IMR-90 (cell line): ENCODE measurements around the gene ATP5F1B. TPM values are rescaled to one million over a fixed set of nuclear protein-coding genes. Genes with fewer than 3 reads are reported as not detected.

Experiments used
- ATAC-seq: fragments of 200-7000 bp; cut with Tn5 transposase; 2 replicates; pipeline ENCODE4 v1.9.1; 2020; ENCODE audit warnings: low read depth, mild to moderate bottlenecking, moderate library complexity
- BruUV-seq: library from RNA; stranded (reverse); fragments of 400-500 nt; replicated peaks from 2 replicates; lab custom pipeline; 2021; lab: Mats Ljungman, UMichigan
- CTCF ChIA-PET: fragments of 300-600 bp; formaldehyde crosslinking; extraction: SDS; loops from one replicate; lab custom pipeline; 2021; ENCODE audit warnings: antibody characterized with exemption; lab: Yijun Ruan, JAX
- POLR2A ChIA-PET: fragments of 300-600 bp; sonication (Branson Sonifier 250); formaldehyde crosslinking; loops from one replicate; lab custom pipeline; 2022; ENCODE audit warnings: antibody characterized with exemption; ENCODE audit not compliant: unreplicated experiment; lab: Charles Lee
- DNase-seq: peaks from one replicate; pipeline ENCODE4 v3.0.0; 2013
- H2AFZ ChIP-seq: replicated peaks from 2 replicates; pipeline ENCODE3; 2013; ENCODE audit warnings: low read length, mild to moderate bottlenecking; ENCODE audit not compliant: poor library complexity
- H2AK5ac ChIP-seq: 2 replicates; pipeline ENCODE4 v1.6.1; 2013; ENCODE audit warnings: low read depth, low read length, inconsistent platforms
- H2AK9ac ChIP-seq: replicated peaks from 2 replicates; pipeline ENCODE3; 2013; ENCODE audit warnings: mild to moderate bottlenecking, low read depth, low read length, moderate library complexity; ENCODE audit not compliant: poor library complexity
- H2BK120ac ChIP-seq: 2 replicates; pipeline ENCODE4 v1.6.1; 2013; ENCODE audit warnings: low read depth, low read length, inconsistent platforms
- H2BK15ac ChIP-seq: 3 replicates; pipeline ENCODE4 v1.6.1; 2013; ENCODE audit warnings: low read depth, low read length, inconsistent platforms
- H2BK20ac ChIP-seq: 2 replicates; pipeline ENCODE4 v1.6.1; 2013; ENCODE audit warnings: low read depth, mild to moderate bottlenecking, inconsistent platforms, low read length, moderate library complexity
- H2BK5ac ChIP-seq: 2 replicates; pipeline ENCODE4 v1.6.1; 2013; ENCODE audit warnings: mild to moderate bottlenecking, low read depth, low read length, inconsistent platforms; ENCODE audit not compliant: poor library complexity, severe bottlenecking
- H3K14ac ChIP-seq: replicated peaks from 2 replicates; pipeline ENCODE4 v1.6.1; 2013; ENCODE audit warnings: low read depth, low read length, inconsistent platforms
- H3K18ac ChIP-seq: 2 replicates; pipeline ENCODE4 v1.6.1; 2013; ENCODE audit warnings: low read depth, low read length, control low read depth
- H3K23ac ChIP-seq: 2 replicates; pipeline ENCODE4 v1.6.1; 2013; ENCODE audit warnings: low read depth, low read length, inconsistent platforms
- H3K27ac ChIP-seq: 2 replicates; pipeline ENCODE4 v1.5.1; 2013; ENCODE audit warnings: mild to moderate bottlenecking, control low read depth, low read length; ENCODE audit not compliant: insufficient read depth
- H3K27me3 ChIP-seq: 2 replicates; pipeline ENCODE4 v1.6.1; 2013; ENCODE audit warnings: low read length; ENCODE audit not compliant: control insufficient read depth, insufficient read depth
- H3K36me3 ChIP-seq: 2 replicates; pipeline ENCODE4 v1.6.1; 2013; ENCODE audit warnings: low read length, mixed read lengths; ENCODE audit not compliant: control insufficient read depth, insufficient read depth
- H3K4ac ChIP-seq: 2 replicates; pipeline ENCODE4 v1.6.1; 2013; ENCODE audit warnings: low read depth, low read length, inconsistent platforms
- H3K4me1 ChIP-seq: 2 replicates; pipeline ENCODE4 v1.6.1; 2013; ENCODE audit warnings: low read length, mixed read lengths; ENCODE audit not compliant: control insufficient read depth, insufficient read depth
- H3K4me2 ChIP-seq: 2 replicates; pipeline ENCODE4 v1.6.1; 2013; ENCODE audit warnings: low read depth, mild to moderate bottlenecking, control low read depth, low read length, moderate library complexity
- H3K4me3 ChIP-seq: 2 replicates; pipeline ENCODE4 v1.5.1; 2013; ENCODE audit warnings: low read depth, mild to moderate bottlenecking, control low read depth, low read length, moderate library complexity; ENCODE audit not compliant: insufficient read depth
- H3K56ac ChIP-seq: 2 replicates; pipeline ENCODE4 v1.6.1; 2013; ENCODE audit warnings: low read length, inconsistent platforms; ENCODE audit not compliant: insufficient read depth; ENCODE audit errors: extremely low read depth
- H3K79me1 ChIP-seq, 2 experiments: 2 replicates each; pipeline ENCODE4 v1.6.1; 2013; ENCODE audit warnings: low read length in 2 of 2, inconsistent platforms in 1 of 2, low read depth in 1 of 2
- H3K9ac ChIP-seq: 2 replicates; pipeline ENCODE4 v1.6.1; 2013; ENCODE audit warnings: low read depth, low read length, control low read depth
- H3K9me1 ChIP-seq: 2 replicates; pipeline ENCODE4 v1.6.1; 2013; ENCODE audit warnings: low read length, inconsistent platforms; ENCODE audit not compliant: insufficient read depth
- H3K9me3 ChIP-seq: 2 replicates; pipeline ENCODE4 v1.6.1; 2013; ENCODE audit warnings: low read length; ENCODE audit not compliant: control insufficient read depth, insufficient read depth
- H4K20me1 ChIP-seq: 2 replicates; pipeline ENCODE4 v1.6.1; 2013; ENCODE audit warnings: low read length, inconsistent platforms; ENCODE audit not compliant: insufficient read depth
- H4K5ac ChIP-seq: 2 replicates; pipeline ENCODE4 v1.6.1; 2013; ENCODE audit warnings: mild to moderate bottlenecking, low read depth, low read length, control low read depth
- H4K8ac ChIP-seq, 2 experiments: 2 replicates each; pipeline ENCODE4 v1.6.1; 2013; ENCODE audit warnings: low read depth in 2 of 2, low read length in 2 of 2, control low read depth in 1 of 2, inconsistent platforms in 1 of 2
- H4K91ac ChIP-seq: 2 replicates; pipeline ENCODE4 v1.6.1; 2013; ENCODE audit warnings: low read depth, low read length, inconsistent platforms; ENCODE audit not compliant: insufficient read depth
- CEBPB ChIP-seq: IDR thresholded peaks from 2 replicates; pipeline ENCODE4 v1.6.1; 2012; ENCODE audit warnings: low read depth, low read length, improper control_type of control experiment
- NFE2L2 ChIP-seq: fragments of 150-350 bp; IDR thresholded peaks from 2 replicates; pipeline ENCODE4 v1.6.1; 2016; ENCODE audit warnings: low read depth, mild to moderate bottlenecking, low read length
- WGBS, 2 experiments: methylation state at CpG; one replicate each; pipeline versions ENCODE4 v1.1.5 to v1.1.7; 2013; ENCODE audit warnings: missing lambda C conversion rate in 2 of 2; ENCODE audit not compliant: insufficient read length in 1 of 2; ENCODE audit errors: extremely low coverage in 2 of 2; 5-methylcytosine and 5-hydroxymethylcytosine counted together
- dilution Hi-C: fragments of 300-500 bp; cut with HindIII; formaldehyde crosslinking; loops from one replicate; pipeline ENCODE4 v1.14.3; 2018; ENCODE audit warnings: low sequenced_read_pairs; ENCODE audit not compliant: unreplicated experiment
- in situ Hi-C: fragments of 300-500 bp; cut with MboI; formaldehyde crosslinking; loops from 3 replicates; pipeline ENCODE4 v1.14.3; 2019; ENCODE audit warnings: low sequenced_read_pairs, inconsistent platforms, mixed read lengths
- intact Hi-C: fragments of 100-400 bp; cut with micrococcal nuclease; formaldehyde crosslinking; loops from 2 replicates; pipeline ENCODE4 v1.10.0; 2022
- polyA plus RNA-seq, 3 experiments: library from polyadenylated mRNA; depleted of rRNA; stranded (reverse); fragments of >200 nt; gene quantifications; 2 replicates each; pipeline ENCODE4 v1.2.3, GENCODE V29; 2012; ENCODE audit warnings: low replicate concordance in 1 of 3
- total RNA-seq: library from RNA; depleted of rRNA; stranded (reverse); fragments of >200 nt; gene quantifications from 2 replicates; pipeline ENCODE4 v1.2.3, GENCODE V29; 2012

Gene ATP5F1B
- total and polyA plus RNA-seq, 2 of the 4 experiments (the other 2 are of a cell fraction): 812 to 915 TPM

- Histone ChIP-seq H3K4me3 (no peak overlapping the region), H3K4me1 (no peaks in the 10 kb centered on the region), H3K4me2 (no peak overlapping the region), H4K5ac (no peak overlapping the region), H2BK5ac (no peak overlapping the region), H2BK15ac (no peak overlapping the region), H3K27me3 (no peaks in the 10 kb centered on the region), H3K23ac (no peak overlapping the region), H4K20me1 (peaks cover under 1% of the 10 kb centered on the region; the same call in 1 of the 2 replicates), H2BK20ac (no peak overlapping the region), H2AK5ac (no peak overlapping the region), H3K9me3 (no peaks in the 10 kb centered on the region), H2AFZ (no peak overlapping the region), H3K14ac (no peak overlapping the region), H2AK9ac (no peak overlapping the region), H3K79me1 (peaks cover 0 to 19% of the 10 kb centered on the region in 2 experiments; a peak in 3 of 4 replicates), H3K56ac (no peak overlapping the region), H2BK120ac (no peak overlapping the region), H3K36me3 (peaks cover 87% of the 10 kb centered on the region), H3K18ac (no peak overlapping the region), H3K9ac (no peak overlapping the region), H3K4ac (no peak overlapping the region), H4K91ac (no peak overlapping the region), H3K27ac (no peak overlapping the region), H4K8ac (no peak overlapping the region), H3K9me1 (0 out of 2 replicates have a peak, but pooled peaks cover 3% of the 10 kb centered on the region)
- dilution Hi-C loops (no loop called here), in situ Hi-C loops (no loop called here), intact Hi-C loops (no loop called here)
- no peak for TF ChIP-seq NFE2L2
- TF ChIP-seq CEBPB: peak; percentile 93
- CTCF ChIA-PET: interaction anchor here (1.3 kb wide), 1 partner anchor 34 kb away, joined by 6 read pairs; no protein-coding TSS in a partner anchor
- ATAC-seq (no peak), DNase-seq (no peak)
- WGBS, 2 experiments: no CpG with 5 or more reads among the region's 3 CpGs
- no TSS peak for BruUV-seq
- POLR2A ChIA-PET: no interaction called here
Measured at GRCh38 chr12:56602239-56602638, 43.5 kb downstream of the ATP5F1B start.
